HepG2 (cell line): ENCODE results near the gene MRNIP. TPM values are rescaled to one million over a fixed set of nuclear protein-coding genes. Genes with fewer than 3 reads are reported as not detected.

ENCODE experiments used
- AKAP8 ChIP-seq: sonication (generic); formaldehyde crosslinking; IDR thresholded peaks from 2 replicates; pipeline ENCODE4 v1.5.1; 2020; ENCODE audit warnings: mild to moderate bottlenecking, missing genetic modification reagents
- ATF1 ChIP-seq: IDR thresholded peaks from 2 replicates; pipeline ENCODE4 v1.6.1; 2016; ENCODE audit warnings: mild to moderate bottlenecking, control low read depth
- CAMTA2 ChIP-seq: sonication (generic); formaldehyde crosslinking; IDR thresholded peaks from 2 replicates; pipeline ENCODE4 v1.4.0; 2020; ENCODE audit warnings: mild to moderate bottlenecking, missing genetic modification reagents, borderline replicate concordance
- CHCHD3 ChIP-seq: sonication (generic); formaldehyde crosslinking; IDR thresholded peaks from 2 replicates; pipeline ENCODE4 v1.8.0; 2022; ENCODE audit warnings: mild to moderate bottlenecking, missing genetic modification reagents, moderate library complexity
- EED ChIP-seq: sonication (generic); formaldehyde crosslinking; IDR thresholded peaks from 2 replicates; pipeline ENCODE4 v1.5.0; 2020; ENCODE audit warnings: mild to moderate bottlenecking, missing genetic modification reagents
- HNF1A ChIP-seq, 2 experiments: sonication (generic) in 1 of 2; formaldehyde crosslinking in 1 of 2; IDR thresholded peaks; 2 replicates each; pipeline versions ENCODE4 v1.4.0 to v1.6.1; 2016 to 2020; ENCODE audit warnings: borderline replicate concordance in 1 of 2, low read depth in 1 of 2, mild to moderate bottlenecking in 1 of 2, missing genetic modification reagents in 1 of 2
- KAT7 ChIP-seq: IDR thresholded peaks from 2 replicates; pipeline ENCODE4 v1.6.1; 2018; ENCODE audit warnings: borderline replicate concordance, missing compliant biosample characterization
- KDM2A ChIP-seq: sonication (generic); formaldehyde crosslinking; IDR thresholded peaks from 2 replicates; pipeline ENCODE4 v1.4.0; 2020; ENCODE audit warnings: low read depth, missing genetic modification reagents, borderline replicate concordance
- MAFG ChIP-seq: sonication (generic); formaldehyde crosslinking; IDR thresholded peaks from 2 replicates; pipeline ENCODE4 v1.5.1; 2020; ENCODE audit warnings: mild to moderate bottlenecking, missing genetic modification reagents
- PHF20 ChIP-seq: sonication (generic); formaldehyde crosslinking; IDR thresholded peaks from 2 replicates; pipeline ENCODE4 v1.5.0; 2020; ENCODE audit warnings: mild to moderate bottlenecking, missing genetic modification reagents
- PHF21A ChIP-seq: sonication (generic); formaldehyde crosslinking; IDR thresholded peaks from 2 replicates; pipeline ENCODE4 v1.5.0; 2020; ENCODE audit warnings: mild to moderate bottlenecking, missing genetic modification reagents
- POLR2G ChIP-seq: fragments of 200-400 bp; formaldehyde crosslinking; IDR thresholded peaks from 2 replicates; pipeline ENCODE4 v1.6.1; 2018; ENCODE audit warnings: mild to moderate bottlenecking, low read depth, low read length, moderate library complexity
- YY1 ChIP-seq: IDR thresholded peaks from 2 replicates; pipeline ENCODE4 v1.6.1; 2011; ENCODE audit warnings: low read length, low read depth, moderate library complexity, mild to moderate bottlenecking; ENCODE audit not compliant: insufficient read depth, insufficient replicate concordance
- ZFP90 ChIP-seq: sonication (generic); formaldehyde crosslinking; IDR thresholded peaks from 2 replicates; pipeline ENCODE4 v1.8.0; 2022; ENCODE audit warnings: missing genetic modification reagents, mild to moderate bottlenecking, inconsistent platforms, borderline replicate concordance
- ZFY ChIP-seq: sonication (generic); formaldehyde crosslinking; IDR thresholded peaks from 2 replicates; pipeline ENCODE4 v1.4.0; 2020; ENCODE audit warnings: missing genetic modification reagents
- ZFYVE20 ChIP-seq: sonication (generic); formaldehyde crosslinking; IDR thresholded peaks from 2 replicates; pipeline ENCODE4 v1.8.0; 2023; ENCODE audit warnings: low read depth, mild to moderate bottlenecking, moderate library complexity, missing genetic modification reagents, borderline replicate concordance
- ZNF121 ChIP-seq: sonication (generic); formaldehyde crosslinking; IDR thresholded peaks from 2 replicates; pipeline ENCODE4 v1.5.0; 2020; ENCODE audit warnings: mild to moderate bottlenecking, missing genetic modification reagents
- ZNF468 ChIP-seq: sonication (generic); formaldehyde crosslinking; IDR thresholded peaks from 2 replicates; pipeline ENCODE4 v1.8.0; 2022; ENCODE audit warnings: mild to moderate bottlenecking, moderate library complexity, missing genetic modification reagents
- ZNF687 ChIP-seq: sonication (generic); formaldehyde crosslinking; IDR thresholded peaks from 2 replicates; pipeline ENCODE4 v1.5.1; 2020; ENCODE audit warnings: mild to moderate bottlenecking, missing genetic modification reagents, moderate library complexity
- ZNF883 ChIP-seq: sonication (generic); formaldehyde crosslinking; IDR thresholded peaks from 2 replicates; pipeline ENCODE4 v1.5.1; 2020; ENCODE audit warnings: mild to moderate bottlenecking, missing genetic modification reagents; ENCODE audit errors: not compliant biosample characterization
- polyA plus RNA-seq, 8 experiments: library from polyadenylated mRNA; depleted of rRNA in 3 of 8; stranded (reverse) in 7 of 8; unstranded in 1 of 8; fragments of >200 nt; fragmentation: Illumina TruSeq in 4 of 8; extraction: Trizol in 4 of 8; gene quantifications; 2 replicates each; pipeline versions ENCODE4 v1.2.1 to v1.2.3, GENCODE V29; 2011 to 2016; ENCODE audit warnings: low read depth in 4 of 8, missing spikeins in 1 of 8, mixed read lengths in 1 of 8; ENCODE audit not compliant: insufficient read depth in 1 of 8
- total RNA-seq, 5 experiments: library from RNA; depleted of rRNA; stranded (reverse); fragments of >200 nt; fragmentation: Illumina TruSeq; extraction: Trizol; gene quantifications; 2 replicates each; pipeline ENCODE4 v1.2.3, GENCODE V29; 2016; ENCODE audit warnings: low read depth in 1 of 5

Gene MRNIP
- total and polyA plus RNA-seq, 2 of the 13 experiments (the other 11 are each of a cell fraction or from before 2014, with no cell fraction given), result 15.5 to 34.1 TPM

GRCh38 chr5:179795049-179795862, 63.4 kb downstream of the MRNIP start (continued):
- TF ChIP-seq PHF21A (peak; percentile 43; the same call in 1 of the 2 replicates), KDM2A (CRISPR knock-in tag) (peak; percentile 44), CAMTA2 (CRISPR knock-in tag) (peak; percentile 26; the same call in 1 of the 2 replicates), ZFY (peak; percentile 3; the same call in 1 of the 2 replicates), ZNF468 (peak; percentile 72; the same call in 1 of the 2 replicates), ZNF687 (peak; percentile 33), CHCHD3 (CRISPR knock-in tag) (no peak), MAFG (no peak), EED (CRISPR knock-in tag) (peak; percentile 39; the same call in 1 of the 2 replicates), HNF1A (IDR thresholded peaks at IDR 0.05; ENCODE audit: low read depth) (no peak), HNF1A (CRISPR knock-in tag; IDR thresholded peaks at IDR 0.05; ENCODE audit: borderline replicate concordance) (0 out of 2 replicates have a peak, but pooled peaks have one; percentile 6), ZNF883 (CRISPR knock-in tag) (peak; percentile 77), ZFP90 (CRISPR knock-in tag) (0 out of 2 replicates have a peak, but pooled peaks have one; percentile 33), ZFYVE20 (CRISPR knock-in tag) (no peak), ZNF121 (peak; percentile 67; the same call in 1 of the 2 replicates), POLR2G (peak; percentile 3; the same call in 1 of the 2 replicates), KAT7 (CRISPR knock-in tag) (peak; percentile 1; the same call in 1 of the 2 replicates), YY1 (no peak), PHF20 (CRISPR knock-in tag) (0 out of 2 replicates have a peak, but pooled peaks have one; percentile 27), ATF1 (no peak), AKAP8 (CRISPR knock-in tag) (peak; percentile 88)
